H1 (cell line): Measurements from ENCODE around the gene GCK. TPM values are rescaled to one million over a fixed set of nuclear protein-coding genes. Genes with fewer than 3 reads are reported as not detected.

Experiments used
- CTCF ChIA-PET: fragments of 300-600 bp; sonication (Branson Sonifier 250); formaldehyde crosslinking; loops from one replicate; lab custom pipeline; 2021; ENCODE audit not compliant: partially characterized antibody; lab: Charles Lee
- POLR2A ChIA-PET: fragments of 300-600 bp; sonication (Branson Sonifier 250); formaldehyde crosslinking; loops from one replicate; lab custom pipeline; 2021; ENCODE audit warnings: inconsistent platforms; ENCODE audit not compliant: partially characterized antibody; lab: Charles Lee
- DNase-seq, 2 experiments: peaks; one replicate each; pipeline versions ENCODE4 v3.0.0 to v3.0.0-alpha.2; 2010 to 2022; ENCODE audit warnings: low spot score in 2 of 2, low read depth in 1 of 2, mixed read lengths in 1 of 2
- FAIRE-seq: peaks from 2 replicates; lab custom pipeline; 2011; peaks lifted over from hg19 to GRCh38; lab: Jason Lieb, UNC
- H2AFZ ChIP-seq: 2 replicates; pipeline ENCODE4 v1.8.1; 2012; ENCODE audit warnings: low read length, inconsistent platforms
- H2AK5ac ChIP-seq: 2 replicates; pipeline ENCODE4 v1.6.1; 2013; ENCODE audit warnings: low read depth, low read length
- H2BK120ac ChIP-seq: replicated peaks from 2 replicates; pipeline ENCODE3; 2013; ENCODE audit warnings: low read depth, low read length, inconsistent platforms
- H2BK12ac ChIP-seq: 2 replicates; pipeline ENCODE4 v1.6.1; 2013; ENCODE audit warnings: low read depth, low read length
- H2BK15ac ChIP-seq: 2 replicates; pipeline ENCODE4 v1.6.1; 2013; ENCODE audit warnings: low read length
- H2BK20ac ChIP-seq: 2 replicates; pipeline ENCODE4 v1.6.1; 2013; ENCODE audit warnings: low read length
- H2BK5ac ChIP-seq: 2 replicates; pipeline ENCODE4 v1.6.1; 2013; ENCODE audit warnings: low read depth, low read length
- H3K14ac ChIP-seq: 2 replicates; pipeline ENCODE4 v1.6.1; 2013; ENCODE audit warnings: inconsistent platforms; ENCODE audit not compliant: insufficient read length
- H3K18ac ChIP-seq: 2 replicates; pipeline ENCODE4 v1.6.1; 2013; ENCODE audit warnings: low read length; ENCODE audit errors: extremely low read depth
- H3K23ac ChIP-seq: 2 replicates; pipeline ENCODE4 v1.6.1; 2013; ENCODE audit warnings: inconsistent platforms; ENCODE audit not compliant: insufficient read length
- H3K23me2 ChIP-seq: 2 replicates; pipeline ENCODE4 v1.6.1; 2013; ENCODE audit warnings: low read depth, low read length
- H3K27ac ChIP-seq: 2 replicates; pipeline ENCODE4 v1.6.1; 2011; ENCODE audit warnings: low read depth, low read length, inconsistent platforms
- H3K27me3 ChIP-seq, 4 experiments: replicated peaks in 1 of 4; 1 replicate in 1 of 4; 2 replicates in 3 of 4; pipeline versions ENCODE4 v1.6.1 to v1.8.1; 2011 to 2013; ENCODE audit warnings: low read length in 3 of 4, mild to moderate bottlenecking in 3 of 4, inconsistent platforms in 2 of 4, mixed read lengths in 2 of 4, moderate library complexity in 1 of 4; ENCODE audit not compliant: control insufficient read depth in 3 of 4, insufficient read depth in 3 of 4; ENCODE audit errors: extremely low read depth in 1 of 4
- H3K36me3 ChIP-seq, 4 experiments: 2 replicates each; pipeline versions ENCODE4 v1.6.1 to v1.8.1; 2011 to 2013; ENCODE audit warnings: mild to moderate bottlenecking in 4 of 4, low read length in 3 of 4, moderate library complexity in 2 of 4, control low read depth in 1 of 4, inconsistent platforms in 1 of 4; ENCODE audit not compliant: insufficient read depth in 4 of 4, control insufficient read depth in 2 of 4
- H3K4ac ChIP-seq: replicated peaks from 2 replicates; pipeline ENCODE3; 2013; ENCODE audit warnings: low read length, low read depth, mixed read lengths, inconsistent platforms; ENCODE audit not compliant: insufficient read length
- H3K4me1 ChIP-seq, 4 experiments: replicated peaks in 1 of 4; 1 replicate in 1 of 4; 2 replicates in 3 of 4; pipeline versions ENCODE4 v1.6.1 to v1.8.1; 2011 to 2013; ENCODE audit warnings: low read length in 3 of 4, inconsistent platforms in 2 of 4, mixed read lengths in 1 of 4; ENCODE audit not compliant: insufficient read depth in 4 of 4, control insufficient read depth in 3 of 4
- H3K4me2 ChIP-seq, 2 experiments: 2 replicates each; pipeline versions ENCODE4 v1.6.1 to v1.8.1; 2011 to 2013; ENCODE audit warnings: low read depth in 2 of 2, low read length in 2 of 2, control low read depth in 1 of 2, inconsistent platforms in 1 of 2, mild to moderate bottlenecking in 1 of 2; ENCODE audit not compliant: insufficient read depth in 1 of 2
- H3K4me3 ChIP-seq, 4 experiments: fragments of 200-600, 300-600 bp in 1 of 4; sonication (generic), shearing (Covaris generic), sonication (Bioruptor Twin) in 1 of 4; 2 replicates each; pipeline versions ENCODE4 v1.5.1 to v1.8.1; 2011 to 2016; ENCODE audit warnings: low read length in 4 of 4, low read depth in 3 of 4, control low read depth in 2 of 4, inconsistent platforms in 2 of 4, mild to moderate bottlenecking in 2 of 4, mixed read lengths in 1 of 4, moderate library complexity in 1 of 4; ENCODE audit not compliant: insufficient read depth in 2 of 4; ENCODE audit errors: extremely low read depth in 1 of 4
- H3K56ac ChIP-seq: replicated peaks from 2 replicates; pipeline ENCODE3; 2013; ENCODE audit warnings: low read depth, mild to moderate bottlenecking, mixed read lengths, low read length, inconsistent platforms; ENCODE audit not compliant: insufficient read length
- H3K79me1 ChIP-seq: 2 replicates; pipeline ENCODE4 v1.6.1; 2013; ENCODE audit warnings: low read depth, low read length, control low read depth
- H3K79me2 ChIP-seq, 2 experiments: 2 replicates each; pipeline versions ENCODE4 v1.6.1 to v1.8.1; 2012 to 2013; ENCODE audit warnings: low read length in 2 of 2, mild to moderate bottlenecking in 2 of 2, inconsistent platforms in 1 of 2; ENCODE audit not compliant: insufficient read depth in 2 of 2, control insufficient read depth in 1 of 2
- H3K9ac ChIP-seq, 4 experiments: replicated peaks in 1 of 4; 1 replicate in 1 of 4; 2 replicates in 3 of 4; pipeline versions ENCODE4 v1.6.1 to v1.8.1; 2011 to 2013; ENCODE audit warnings: low read depth in 3 of 4, low read length in 3 of 4, control low read depth in 2 of 4, mild to moderate bottlenecking in 2 of 4, moderate library complexity in 2 of 4, inconsistent platforms in 1 of 4; ENCODE audit errors: extremely low read depth in 1 of 4
- H3K9me3 ChIP-seq, 2 experiments: 2 replicates each; pipeline versions ENCODE4 v1.6.1 to v1.8.1; 2012 to 2013; ENCODE audit warnings: mild to moderate bottlenecking in 2 of 2, moderate library complexity in 2 of 2, control low read depth in 1 of 2, inconsistent platforms in 1 of 2, low read depth in 1 of 2, low read length in 1 of 2, mixed read lengths in 1 of 2; ENCODE audit not compliant: insufficient read depth in 2 of 2
- H4K20me1 ChIP-seq, 2 experiments: replicated peaks in 1 of 2; 2 replicates each; pipeline versions ENCODE3 to v1.8.1; 2011 to 2013; ENCODE audit warnings: inconsistent platforms in 2 of 2, low read length in 2 of 2, mild to moderate bottlenecking in 1 of 2; ENCODE audit not compliant: insufficient read depth in 2 of 2, control insufficient read depth in 1 of 2
- H4K5ac ChIP-seq: 2 replicates; pipeline ENCODE4 v1.6.1; 2013; ENCODE audit warnings: low read length, low read depth, mixed read lengths, inconsistent platforms; ENCODE audit not compliant: insufficient read length
- H4K8ac ChIP-seq: 2 replicates; pipeline ENCODE4 v1.8.0; 2013; ENCODE audit warnings: mild to moderate bottlenecking, moderate library complexity, low read length, inconsistent platforms; ENCODE audit not compliant: insufficient read depth; ENCODE audit errors: extremely low read depth
- H4K91ac ChIP-seq: replicated peaks from 2 replicates; pipeline ENCODE3; 2013; ENCODE audit warnings: low read length, mixed read lengths, inconsistent platforms; ENCODE audit not compliant: insufficient read length
- BACH1 ChIP-seq: IDR thresholded peaks from 2 replicates; pipeline ENCODE4 v1.6.1; 2012; ENCODE audit warnings: low read length, improper control_type of control experiment
- BCL11A ChIP-seq, 2 experiments: IDR thresholded peaks; one replicate each; pipeline ENCODE4 v1.6.1; 2011; ENCODE audit warnings: low read depth in 2 of 2, low read length in 2 of 2, mild to moderate bottlenecking in 2 of 2
- BRCA1 ChIP-seq: IDR thresholded peaks from 2 replicates; pipeline ENCODE4 v1.6.1; 2012; ENCODE audit warnings: low read depth, low read length, improper control_type of control experiment
- CBX5 ChIP-seq: fragments of 300-800, 300-1000 bp; sonication (generic); IDR thresholded peaks from 2 replicates; pipeline ENCODE4 v1.7.1; 2016; ENCODE audit warnings: antibody characterized with exemption, low read length, low read depth
- EP300 ChIP-seq, 2 experiments: IDR thresholded peaks; 1 replicate in 1 of 2; 2 replicates in 1 of 2; pipeline ENCODE4 v1.6.1; 2011 to 2012; ENCODE audit warnings: low read depth in 2 of 2, low read length in 2 of 2, mild to moderate bottlenecking in 2 of 2, borderline replicate concordance in 1 of 2, inconsistent platforms in 1 of 2, moderate library complexity in 1 of 2
- GTF2F1 ChIP-seq: IDR thresholded peaks from 2 replicates; pipeline ENCODE4 v1.6.1; 2012; ENCODE audit warnings: low read depth, low read length, improper control_type of control experiment, borderline replicate concordance
- HDAC2 ChIP-seq, 2 experiments: fragments of 300-600 bp in 1 of 2; sonication (generic) in 1 of 2; IDR thresholded peaks; 2 replicates each; pipeline ENCODE4 v1.6.1; 2011 to 2012; ENCODE audit warnings: low read depth in 2 of 2, low read length in 2 of 2, mild to moderate bottlenecking in 2 of 2, moderate library complexity in 2 of 2, borderline replicate concordance in 1 of 2, inconsistent platforms in 1 of 2
- HDAC6 ChIP-seq: IDR thresholded peaks from one replicate; pipeline ENCODE4 v1.7.1; 2012; ENCODE audit warnings: low read depth, mild to moderate bottlenecking, inconsistent platforms, low read length, moderate library complexity
- MAFK ChIP-seq: IDR thresholded peaks from 2 replicates; pipeline ENCODE4 v1.6.1; 2012; ENCODE audit warnings: low read depth, mild to moderate bottlenecking, improper control_type of control experiment, low read length
- POLR2AphosphoS5 ChIP-seq: IDR thresholded peaks from 2 replicates; pipeline ENCODE4 v1.6.1; 2011; ENCODE audit warnings: low read depth, low read length
- RAD21 ChIP-seq, 2 experiments: IDR thresholded peaks in 1 of 2; conservative IDR thresholded peaks in 1 of 2; 2 replicates each; pipeline ENCODE4 v1.6.1; 2011; ENCODE audit warnings: low read depth in 2 of 2, low read length in 2 of 2, improper control_type of control experiment in 1 of 2, inconsistent platforms in 1 of 2, mild to moderate bottlenecking in 1 of 2, moderate library complexity in 1 of 2
- SIN3A ChIP-seq, 2 experiments: IDR thresholded peaks in 1 of 2; conservative IDR thresholded peaks in 1 of 2; 2 replicates each; pipeline ENCODE4 v1.6.1; 2011 to 2012; ENCODE audit warnings: low read length in 2 of 2, improper control_type of control experiment in 1 of 2, low read depth in 1 of 2, mild to moderate bottlenecking in 1 of 2
- WGBS, 2 experiments: shearing (Covaris generic) in 1 of 2; methylation state at CpG; one replicate each; pipeline versions ENCODE4 v1.1.6 to v1.1.7; 2013 to 2015; ENCODE audit warnings: low lambda C conversion rate in 2 of 2, mixed read lengths in 2 of 2, inconsistent platforms in 1 of 2, low coverage in 1 of 2, missing lambda C conversion rate in 1 of 2; ENCODE audit not compliant: insufficient replicate concordance in 2 of 2, insufficient coverage in 1 of 2, insufficient read length in 1 of 2; ENCODE audit errors: extremely low coverage in 1 of 2, missing lambda C conversion rate in 1 of 2; 5-methylcytosine and 5-hydroxymethylcytosine counted together
- polyA plus RNA-seq, 7 experiments: library from polyadenylated mRNA; depleted of rRNA in 3 of 7; stranded (reverse) in 5 of 7; unstranded in 2 of 7; fragments of >200 nt in 5 of 7; fragments of 200-250 nt in 2 of 7; gene quantifications; 1 replicate in 5 of 7; 2 replicates in 1 of 7; 4 replicates in 1 of 7; pipeline versions ENCODE4 v1.2.1 to v1.2.3, GENCODE V29; 2011 to 2013; ENCODE audit warnings: missing spikeins in 2 of 7, mixed read lengths in 2 of 7
- total RNA-seq: library from RNA; stranded (reverse); fragmentation: NEBNext Ultra II Directional; extraction: Animal tissue kit (Norgen Biotek cat#: 25700); gene quantifications from 2 replicates; pipeline ENCODE4 v1.2.1, GENCODE V29; 2021
- TF ChIP-seq, protein P1 (sequence below): IDR thresholded peaks from 2 replicates; pipeline ENCODE4 v1.6.1; 2012; ENCODE audit warnings: inconsistent platforms

Gene GCK
- total and polyA plus RNA-seq, 2 of the 8 experiments (the other 6 are each of a cell fraction or from before 2014, with no cell fraction given) = 2.4 to 4.9 TPM

DNA sequence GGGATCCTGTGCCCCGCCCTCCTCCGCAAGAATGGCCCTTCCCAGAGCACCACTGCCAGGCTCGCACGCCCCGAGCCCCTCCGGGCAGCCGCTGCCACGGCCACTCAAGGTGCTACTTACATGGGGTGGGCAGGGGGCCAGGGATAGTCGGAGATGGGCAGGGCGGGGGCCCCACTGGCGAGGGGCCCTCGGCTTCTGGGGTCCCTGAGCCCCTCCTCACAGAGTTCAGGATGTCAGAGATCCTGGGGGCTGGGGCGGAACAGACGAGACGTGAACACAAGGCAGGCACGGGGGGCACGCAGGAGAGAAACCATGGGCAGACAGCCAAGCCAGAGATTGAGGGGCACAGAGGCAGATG, 37.1 kb upstream of the GCK start:
- no peak overlapping the region for H2BK20ac ChIP-seq
- no peaks in the 10 kb centered on the region; the same call in 1 of the 2 replicates for H3K23me2 ChIP-seq
- no peak overlapping the region for H3K18ac ChIP-seq
- H4K8ac ChIP-seq = no peak overlapping the region
- no peak overlapping the region for H2BK120ac ChIP-seq
- no peak overlapping the region for H4K5ac ChIP-seq
- no peaks in the 10 kb centered on the region for H4K20me1 ChIP-seq
- no peak overlapping the region for H3K4ac ChIP-seq
- H3K27ac ChIP-seq = no peak overlapping the region
- no peaks in the 10 kb centered on the region for H3K27me3 ChIP-seq
- WGBS, 2 experiments = 80% methylated on average over 17 of the region's 17 CpGs; no CpG with 5 or more reads in 1 of the 2 experiments
- no peak overlapping the region for H2BK15ac ChIP-seq
- H2BK5ac ChIP-seq = no peak overlapping the region
- H4K91ac ChIP-seq = no peak overlapping the region
- H3K36me3 ChIP-seq = no peaks in the 10 kb centered on the region
- H3K79me2 ChIP-seq = no peaks in the 10 kb centered on the region
- ChIA-PET CTCF (interaction anchor here (1.4 to 4.8 kb wide), 4 partner anchors 10 to 30 kb away, joined by 3 to 35 read pairs (median 4); no protein-coding TSS in a partner anchor), POLR2A (interaction anchor here (0.6 to 1.3 kb wide), 2 partner anchors 17 to 683 kb away, joined by 3 read pairs; no protein-coding TSS in a partner anchor)
- no peak overlapping the region for H3K4me3 ChIP-seq
- FAIRE-seq (no peak), DNase-seq (no peak)
- H2BK12ac ChIP-seq = no peak overlapping the region
- H3K4me2 ChIP-seq = no peak overlapping the region
- H2AK5ac ChIP-seq = no peak overlapping the region
- no peak overlapping the region for H2AFZ ChIP-seq
- no peak overlapping the region for H3K56ac ChIP-seq
- no peak overlapping the region for H3K9ac ChIP-seq
- H3K23ac ChIP-seq = no peak overlapping the region
- no peak overlapping the region for H3K14ac ChIP-seq
- no peaks in the 10 kb centered on the region for H3K79me1 ChIP-seq
- H3K4me1 ChIP-seq = peaks cover 0 to 15% (median 1%) of the 10 kb centered on the region in 4 experiments; a peak in 3 of 7 replicates
- H3K9me3 ChIP-seq = no peaks in the 10 kb centered on the region
- TF ChIP-seq, protein P1, sequence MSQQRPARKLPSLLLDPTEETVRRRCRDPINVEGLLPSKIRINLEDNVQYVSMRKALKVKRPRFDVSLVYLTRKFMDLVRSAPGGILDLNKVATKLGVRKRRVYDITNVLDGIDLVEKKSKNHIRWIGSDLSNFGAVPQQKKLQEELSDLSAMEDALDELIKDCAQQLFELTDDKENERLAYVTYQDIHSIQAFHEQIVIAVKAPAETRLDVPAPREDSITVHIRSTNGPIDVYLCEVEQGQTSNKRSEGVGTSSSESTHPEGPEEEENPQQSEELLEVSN = no peak
- TF ChIP-seq SIN3A (conservative IDR thresholded peaks at IDR 0.05 in 1 of 2, IDR thresholded peaks at IDR 0.05 in 1 of 2; ENCODE audit: low read depth in 1 of 2, low read length in 2 of 2) (no peak), BACH1 (no peak), GTF2F1 (no peak), BCL11A (IDR thresholded peaks at IDR 0.05; ENCODE audit: low read depth in 2 of 2, low read length in 2 of 2) (no peak), HDAC2 (IDR thresholded peaks at IDR 0.05; ENCODE audit: borderline replicate concordance in 1 of 2, low read depth in 2 of 2, low read length in 2 of 2) (no peak), HDAC6 (no peak), BRCA1 (no peak), RAD21 (IDR thresholded peaks at IDR 0.05 in 1 of 2, conservative IDR thresholded peaks at IDR 0.05 in 1 of 2; ENCODE audit: low read depth in 2 of 2, low read length in 2 of 2) (no peak), MAFK (no peak), POLR2AphosphoS5 (no peak), CBX5 (no peak), EP300 (IDR thresholded peaks at IDR 0.05; ENCODE audit: borderline replicate concordance in 1 of 2, low read depth in 2 of 2, low read length in 2 of 2) (no peak)
